Ovary (tissue), 9 donors: ENCODE data around the gene PTPN2. TPM values are rescaled to one million over a fixed set of nuclear protein-coding genes. Genes with fewer than 3 reads are reported as not detected.

ENCODE experiments used
- DNase-seq, 5 donors: peaks; one replicate each; pipeline ENCODE4 v3.0.0-alpha.2; 2019 to 2020
- H3K27ac ChIP-seq, 2 donors: fragments of 200-600 bp; one replicate each; pipeline versions ENCODE4 v1.5.1 to v1.8.0; 2019 to 2022
- H3K27me3 ChIP-seq: fragments of 200-600 bp; one replicate; pipeline ENCODE4 v1.8.0; 2022
- H3K36me3 ChIP-seq: fragments of 200-600 bp; sonication (generic); one replicate; pipeline ENCODE4 v1.5.1; 2019
- H3K4me1 ChIP-seq: one replicate; pipeline ENCODE4 v1.8.1; 2013; ENCODE audit warnings: mild to moderate bottlenecking, moderate library complexity; ENCODE audit not compliant: insufficient read depth
- H3K4me3 ChIP-seq: fragments of 200-600 bp; sonication (generic); one replicate; pipeline ENCODE4 v1.5.1; 2017
- H3K9me3 ChIP-seq, 2 donors: fragments of 200-600 bp in 1 of 2; sonication (generic) in 1 of 2; one replicate each; pipeline versions ENCODE4 v1.5.1 to v1.8.1; 2013 to 2019; ENCODE audit warnings: mild to moderate bottlenecking in 1 of 2, moderate library complexity in 1 of 2
- CTCF ChIP-seq, 3 donors: fragments of 450-650 bp in 2 of 3; fragments of 200-600 bp in 1 of 3; IDR thresholded peaks; one replicate each; pipeline versions ENCODE4 v1.5.1 to v1.8.0; 2016 to 2022; ENCODE audit warnings: antibody characterized with exemption in 3 of 3, mild to moderate bottlenecking in 1 of 3
- EP300 ChIP-seq: sonication (generic); formaldehyde crosslinking; IDR thresholded peaks from one replicate; pipeline ENCODE4 v1.6.1; 2017; ENCODE audit warnings: antibody characterized with exemption
- POLR2A ChIP-seq: fragments of 450-650 bp; IDR thresholded peaks from one replicate; pipeline ENCODE4 v1.6.1; 2017; ENCODE audit warnings: antibody characterized with exemption, mild to moderate bottlenecking, moderate library complexity
- whole genome bisulfite sequencing, 3 donors: extraction: QIAGEN DNeasy Blood & Tissue Kit in 1 of 3; methylation state at CpG; one replicate each; pipeline versions ENCODE4 v1.1.5 to v1.1.7; 2013 to 2017; 5-methylcytosine and 5-hydroxymethylcytosine counted together
- intact Hi-C, 4 donors: fragments of 100-400 bp; cut with DNase I; formaldehyde crosslinking; loops; one replicate each; pipeline versions ENCODE4 v1.11.0 to v1.15.1; 2022 to 2023
- polyA plus RNA-seq, 2 donors: library from polyadenylated mRNA; stranded (reverse); fragments of 200-250 nt in 1 of 2; fragments of 350-450 nt in 1 of 2; fragmentation: Illumina TruSeq in 1 of 2; extraction: RNeasy Lipid Tissue Mini Kit (QIAGEN cat#74804) in 1 of 2; gene quantifications; one replicate each; pipeline ENCODE4 v1.2.3, GENCODE V29; 2013 to 2014
- total RNA-seq, 7 donors: library from RNA; depleted of rRNA in 2 of 7; stranded (reverse); fragments of >200 nt in 2 of 7; fragmentation: NEBNext Ultra II Directional in 3 of 7; extraction: Animal tissue kit (Norgen Biotek cat#: 25700) in 3 of 7; gene quantifications; one replicate each; pipeline versions ENCODE4 v1.1.0 to v1.2.4, GENCODE V29; 2016 to 2023
- donor health status: DM: no; HTN: no; CAD: no; lungs with moderate emphysema.
- donor health status: DM: no; HTN: no; CAD: no.
- donor health status: Bipolar disorder and iron deficiency.
- donor health status: DM: yes; HTN: yes; CAD: no.
- donor health status: DM: no; HTN: no; CAD: no.
- donor health status: DM: yes; HTN: yes; CAD: no.

Gene PTPN2
- total and polyA plus RNA-seq, 9 donors: 29.4 to 48.1 (median 36.2) TPM

GRCh38 chr18:12891561-12891960 is 7.5 kb upstream of the PTPN2 start:
- H3K4me1 ChIP-seq: peaks cover 11% of the 10 kb centered on the region
- DNase-seq: no peak
- H3K27ac ChIP-seq: peak overlapping the region in 1 of 2 donors; percentile 2
- intact Hi-C loops: no loop called here
- 28 to 55% (median 31%) methylated on average over 6 of the region's 6 CpGs for WGBS, 3 donors
- H3K4me3 ChIP-seq: no peak overlapping the region
- H3K9me3 ChIP-seq: no peaks in the 10 kb centered on the region
- no peaks in the 10 kb centered on the region for H3K36me3 ChIP-seq
- TF ChIP-seq EP300: no peak
- TF ChIP-seq POLR2A: no peak
- no peak for TF ChIP-seq CTCF (IDR thresholded peaks at IDR 0.05)
- no peaks in the 10 kb centered on the region for H3K27me3 ChIP-seq

- H3K9me3 ChIP-seq: no peaks in the 10 kb centered on the region
- H3K4me1 ChIP-seq: peaks cover 11% of the 10 kb centered on the region
- H3K4me3 ChIP-seq: no peak overlapping the region
- DNase-seq: no peak
- intact Hi-C loops: no loop called here
- no peaks in the 10 kb centered on the region for H3K27me3 ChIP-seq
- H3K36me3 ChIP-seq: no peaks in the 10 kb centered on the region
- TF ChIP-seq POLR2A: no peak
- TF ChIP-seq EP300: no peak
- 87 to 93% (median 91%) methylated on average over 3 of the region's 3 CpGs for WGBS, 3 donors
- H3K27ac ChIP-seq: no peak overlapping the region
Observed at GRCh38 chr18:12890964-12891363, 6.9 kb upstream of the PTPN2 start.

GRCh38 chr18:12886498-12887126 is 2.6 kb upstream of the PTPN2 start:
- H3K9me3 ChIP-seq: no peaks in the 10 kb centered on the region
- H3K4me3 ChIP-seq: no peak overlapping the region
- no peak for DNase-seq
- H3K4me1 ChIP-seq: peaks cover 2% of the 10 kb centered on the region
- no peaks in the 10 kb centered on the region for H3K27me3 ChIP-seq
- no peak for TF ChIP-seq POLR2A
- no peak for TF ChIP-seq CTCF (IDR thresholded peaks at IDR 0.05)
- no peak for TF ChIP-seq EP300
- intact Hi-C loops: loop anchor here in 1 of 4 donors (5.0 to 10.0 kb wide), 2 partner anchors 46 to 502 kb away; no protein-coding TSS in a partner anchor
- WGBS, 3 donors: 27 to 35% (median 27%) methylated on average over 2 of the region's 2 CpGs
- H3K27ac ChIP-seq: no peak overlapping the region
- H3K36me3 ChIP-seq: no peaks in the 10 kb centered on the region

GRCh38 chr18:12885500-12885899 is 1.5 kb upstream of the PTPN2 start:
- 72 to 84% (median 76%) methylated on average over 4 of the region's 4 CpGs for WGBS, 3 donors
- no peak overlapping the region for H3K4me3 ChIP-seq
- H3K36me3 ChIP-seq: no peaks in the 10 kb centered on the region
- peak overlapping the region in 1 of 2 donors; percentile 1 for H3K27ac ChIP-seq
- TF ChIP-seq CTCF (IDR thresholded peaks at IDR 0.05) (no peak), POLR2A (no peak), EP300 (no peak)
- H3K9me3 ChIP-seq: no peaks in the 10 kb centered on the region
- DNase-seq: no peak
- H3K4me1 ChIP-seq: peaks cover 5% of the 10 kb centered on the region
- intact Hi-C loops: loop anchor here in 1 of 4 donors (5.0 to 10.0 kb wide), 2 partner anchors 47 to 501 kb away; no protein-coding TSS in a partner anchor
- H3K27me3 ChIP-seq: no peaks in the 10 kb centered on the region
